ENCODE data around the gene PTPN18.

GRCh38 chr2:130381145-130381544, 25.3 kb downstream of the PTPN18 start:
- TF ChIP-seq CTCF (IDR thresholded peaks at IDR 0.05) (no peak), POLR2A (IDR thresholded peaks at IDR 0.05) (no peak)

Measured in vagina (tissue), 2 donors.